RCC 7860 (cell line): ENCODE data around the gene SMC1A.
"Not testable (repeated sequence)": the region's sequence is repeated elsewhere in the genome, so short reads cannot be mapped to it uniquely, and the experiment has no call there.

ENCODE experiments used
- DNase-seq: peaks from one replicate; pipeline ENCODE4 v3.0.0-alpha.2; 2015; ENCODE audit warnings: low spot score
- FAIRE-seq: peaks from 2 replicates; lab custom pipeline; 2012; peaks lifted over from hg19 to GRCh38; lab: Jason Lieb, UNC

The SMC1A gene

GRCh38 chrX:53422086-53422860 lies at the start of gene SMC1A:
Gene SMC1A (minus strand): TSS chrX:53422654. CDS start chrX:53422600, 54 bp downstream.
- peak; percentile 90 for DNase-seq
- FAIRE-seq, result peak; percentile 86

- FAIRE-seq (no peak), DNase-seq (no peak)
Measured at GRCh38 chrX:53471346-53471745, 48.9 kb upstream of the SMC1A start.

GRCh38 chrX:53468659-53469058 lies 46.2 kb upstream of the SMC1A start:
- DNase-seq, FAIRE-seq: not testable (repeated sequence)

- FAIRE-seq (no peak), DNase-seq (no peak)
Measured at GRCh38 chrX:53458082-53458481, 35.6 kb upstream of the SMC1A start.

GRCh38 chrX:53456254-53456653 lies 33.8 kb upstream of the SMC1A start:
- FAIRE-seq, result no peak
- DNase-seq, result no peak

- no peak for DNase-seq
- FAIRE-seq, result no peak
Measured at GRCh38 chrX:53452812-53453211, 30.4 kb upstream of the SMC1A start.

GRCh38 chrX:53449632-53450031 lies 27.2 kb upstream of the SMC1A start:
- FAIRE-seq (no peak), DNase-seq (no peak)

GRCh38 chrX:53447441-53447840 lies 25.0 kb upstream of the SMC1A start:
- FAIRE-seq, result no peak
- DNase-seq, result no peak

- no peak for DNase-seq
- FAIRE-seq, result peak; percentile 8
Measured at GRCh38 chrX:53445977-53446376, 23.5 kb upstream of the SMC1A start.

GRCh38 chrX:53442322-53442631 lies 19.8 kb upstream of the SMC1A start:
- DNase-seq, result no peak
- FAIRE-seq, result no peak

- FAIRE-seq (no peak), DNase-seq (peak; percentile 60)
Measured at GRCh38 chrX:53441531-53442321, 19.3 kb upstream of the SMC1A start.

GRCh38 chrX:53440621-53441517 lies 18.4 kb upstream of the SMC1A start:
- no peak for DNase-seq
- no peak for FAIRE-seq

GRCh38 chrX:53440101-53440500 lies 17.6 kb upstream of the SMC1A start:
- DNase-seq, result no peak
- no peak for FAIRE-seq

- FAIRE-seq (no peak), DNase-seq (no peak)
Measured at GRCh38 chrX:53438832-53439230, 16.4 kb upstream of the SMC1A start.

GRCh38 chrX:53438174-53438831 lies 15.8 kb upstream of the SMC1A start:
- no peak for FAIRE-seq

GRCh38 chrX:53437206-53437605 lies 14.8 kb upstream of the SMC1A start:
- DNase-seq, result no peak
- FAIRE-seq, result no peak

More at GRCh38 chrX:53438174-53438831, 15.8 kb upstream of the SMC1A start:
- DNase-seq, result no peak

- FAIRE-seq (peak; percentile 43), DNase-seq (peak; percentile 13)
Measured at GRCh38 chrX:53435997-53436396, 13.5 kb upstream of the SMC1A start.

- peak; percentile 48 for DNase-seq
Measured at GRCh38 chrX:53433651-53434639, 11.5 kb upstream of the SMC1A start, which contains the start of gene HSD17B10. Gene HSD17B10 (minus strand): TSS chrX:53434370. CDS start chrX:53434345, 25 bp downstream.

GRCh38 chrX:53430231-53430630 lies 7.8 kb upstream of the SMC1A start:
- DNase-seq, result no peak
- FAIRE-seq, result no peak

More at GRCh38 chrX:53433651-53434639, 11.5 kb upstream of the SMC1A start, which contains the start of gene HSD17B10:
- FAIRE-seq, result peak; percentile 86
